Gastroesophageal sphincter (tissue), 4 donors: ENCODE results near the gene ERVK3-1. TPM values are rescaled to one million over a fixed set of nuclear protein-coding genes. Genes with fewer than 3 reads are reported as not detected.
A peak's percentile ranks its signal among the peaks of the same experiment; 100 is the strongest.
"Not testable (repeated sequence)": the region's sequence is repeated elsewhere in the genome, so short reads cannot be mapped to it uniquely, and the experiment has no call there.

ENCODE experiments used
- ATAC-seq: fragments of 150-250 bp; one replicate; pipeline ENCODE4 v1.9.1; 2016; ENCODE audit warnings: mild to moderate bottlenecking, moderate library complexity
- H3K27ac ChIP-seq, 4 donors: fragments of 200-600 bp; sonication (generic) in 3 of 4; 1 replicate in 3 of 4; 2 replicates in 1 of 4; pipeline ENCODE4 v1.5.1; 2016 to 2019
- H3K27me3 ChIP-seq: fragments of 200-600 bp; sonication (generic); one replicate; pipeline ENCODE4 v1.5.1; 2019
- H3K36me3 ChIP-seq, 2 donors: fragments of 200-600 bp; sonication (generic); one replicate each; pipeline ENCODE4 v1.5.1; 2019; ENCODE audit warnings: control low read depth in 1 of 2
- H3K4me1 ChIP-seq, 3 donors: fragments of 200-600 bp; sonication (generic); 1 replicate in 2 of 3; 2 replicates in 1 of 3; pipeline ENCODE4 v1.5.1; 2016 to 2019; ENCODE audit warnings: control low read depth in 2 of 3
- H3K4me3 ChIP-seq, 2 donors: fragments of 200-600 bp; sonication (generic); one replicate each; pipeline ENCODE4 v1.5.1; 2019; ENCODE audit warnings: mild to moderate bottlenecking in 1 of 2, moderate library complexity in 1 of 2
- H3K9me3 ChIP-seq, 3 donors: fragments of 200-600 bp; sonication (generic); one replicate each; pipeline ENCODE4 v1.5.1; 2017 to 2019; ENCODE audit warnings: control low read depth in 2 of 3
- CTCF ChIP-seq, 4 experiments: fragments of 200-600 bp in 2 of 4; fragments of 450-650 bp in 2 of 4; sonication (generic) in 1 of 4; IDR thresholded peaks; one replicate each; pipeline ENCODE4 v1.5.1; 2017 to 2019; ENCODE audit warnings: antibody characterized with exemption in 4 of 4, mild to moderate bottlenecking in 2 of 4, moderate library complexity in 2 of 4
- EP300 ChIP-seq: sonication (generic); formaldehyde crosslinking; IDR thresholded peaks from one replicate; pipeline ENCODE4 v1.6.1; 2017; ENCODE audit warnings: antibody characterized with exemption, mild to moderate bottlenecking
- POLR2A ChIP-seq, 2 donors: fragments of 450-650 bp; IDR thresholded peaks; one replicate each; pipeline ENCODE4 v1.6.1; 2017; ENCODE audit warnings: antibody characterized with exemption in 2 of 2, mild to moderate bottlenecking in 2 of 2, moderate library complexity in 1 of 2
- POLR2AphosphoS5 ChIP-seq: sonication (generic); formaldehyde crosslinking; IDR thresholded peaks from one replicate; pipeline ENCODE4 v1.6.1; 2017; ENCODE audit warnings: antibody characterized with exemption
- WGBS, 2 donors: methylation state at CpG; one replicate each; pipeline ENCODE4 v1.1.5; 2018; ENCODE audit warnings: low coverage in 1 of 2; 5-methylcytosine and 5-hydroxymethylcytosine counted together
- total RNA-seq, 4 donors: library from RNA; depleted of rRNA; stranded (reverse); fragments of >200 nt; gene quantifications; one replicate each; pipeline ENCODE4 v1.1.0, GENCODE V29; 2016

Gene ERVK3-1
- total RNA-seq, 4 donors from 2014 or later = 31.7 to 67.2 (median 41.5) TPM

- Histone ChIP-seq H3K4me1 (peaks cover 0 to 29% (median 2%) of the 10 kb centered on the region in 3 donors), H3K36me3 (peaks cover 0 to 16% of the 10 kb centered on the region in 2 donors), H3K9me3 (no peaks in the 10 kb centered on the region), H3K4me3 (peak overlapping the region; percentile 22 to 61), H3K27ac (peak overlapping the region in 3 of 4 donors; percentile 71 to 81 (median 78)), H3K27me3 (peaks cover 72% of the 10 kb centered on the region)
- peak; percentile 87 for ATAC-seq
- TF ChIP-seq POLR2A (IDR thresholded peaks at IDR 0.05) (peak in 1 of 2 donors; percentile 25), POLR2AphosphoS5 (no peak), CTCF (IDR thresholded peaks at IDR 0.05) (no peak)
- WGBS, 2 donors = 0% methylated on average over 1 of the region's 82 CpGs; no CpG with 5 or more reads in 1 of the 2 donors
Observed at GRCh38 chr19:58346961-58347929, 42.1 kb downstream of the ERVK3-1 start.

GRCh38 chr19:58348080-58348479 lies 42.9 kb downstream of the ERVK3-1 start:
- Histone ChIP-seq H3K4me3 (peak overlapping the region in 1 of 2 donors; percentile 61), H3K4me1 (peaks cover 0 to 29% (median 2%) of the 10 kb centered on the region in 3 donors), H3K36me3 (peaks cover 0 to 16% of the 10 kb centered on the region in 2 donors), H3K27ac (peak overlapping the region in 2 of 4 donors; percentile 71 to 81), H3K27me3 (peaks cover 80% of the 10 kb centered on the region)
- not testable (repeated sequence) for ATAC-seq, H3K9me3 ChIP-seq
- WGBS, 2 donors = 22 to 23% methylated on average over 8 to 11 of the region's 12 CpGs

GRCh38 chr19:58349590-58349989 lies 44.4 kb downstream of the ERVK3-1 start:
- no peak for ATAC-seq
- no peak for TF ChIP-seq POLR2A (IDR thresholded peaks at IDR 0.05)
- Histone ChIP-seq H3K4me1 (peaks cover 0 to 29% (median 2%) of the 10 kb centered on the region in 3 donors), H3K27me3 (peaks cover 95% of the 10 kb centered on the region), H3K9me3 (no peaks in the 10 kb centered on the region), H3K27ac (no peak overlapping the region), H3K36me3 (peaks cover 0 to 16% of the 10 kb centered on the region in 2 donors), H3K4me3 (no peak overlapping the region)
- 38 to 46% methylated on average over 4 to 7 of the region's 8 CpGs for whole genome bisulfite sequencing, 2 donors

GRCh38 chr19:58350001-58350861 lies 45.1 kb downstream of the ERVK3-1 start:
- Histone ChIP-seq H3K27ac (no peak overlapping the region), H3K4me3 (peak overlapping the region in 1 of 2 donors; percentile 30), H3K36me3 (peaks cover 0 to 16% of the 10 kb centered on the region in 2 donors), H3K4me1 (peaks cover 0 to 29% (median 2%) of the 10 kb centered on the region in 3 donors), H3K27me3 (peaks cover 98% of the 10 kb centered on the region), H3K9me3 (no peaks in the 10 kb centered on the region)
- ATAC-seq = no peak
- TF ChIP-seq POLR2AphosphoS5 = no peak
- no peak for TF ChIP-seq EP300
- TF ChIP-seq POLR2A (IDR thresholded peaks at IDR 0.05) = no peak
- no peak for TF ChIP-seq CTCF (IDR thresholded peaks at IDR 0.05)
- 2 to 30% methylated on average over 2 to 21 of the region's 84 CpGs for WGBS, 2 donors

- no peak for TF ChIP-seq CTCF (IDR thresholded peaks at IDR 0.05)
- no peak for TF ChIP-seq POLR2AphosphoS5
- no peak for TF ChIP-seq EP300
- no peak for TF ChIP-seq POLR2A (IDR thresholded peaks at IDR 0.05)
- ATAC-seq = no peak
- peaks cover 0 to 35% (median 2%) of the 10 kb centered on the region in 3 donors for H3K4me1 ChIP-seq
- no peak overlapping the region for H3K27ac ChIP-seq
- peaks cover 0 to 4% (median 0%) of the 10 kb centered on the region in 3 donors for H3K9me3 ChIP-seq
- H3K36me3 ChIP-seq = peaks cover 0 to 16% of the 10 kb centered on the region in 2 donors
- H3K27me3 ChIP-seq = peaks cover 98% of the 10 kb centered on the region
- 77% methylated on average over 3 of the region's 34 CpGs; no CpG with 5 or more reads in 1 of the 2 donors for WGBS, 2 donors
- H3K4me3 ChIP-seq = no peak overlapping the region
Observed at GRCh38 chr19:58350871-58351557, 45.8 kb downstream of the ERVK3-1 start.
